ENCODE data around the gene LILRB3.
"Not testable (repeated sequence)": the region's sequence is repeated elsewhere in the genome, so short reads cannot be mapped to it uniquely, and the experiment has no call there.

Gene LILRB3

DNA sequence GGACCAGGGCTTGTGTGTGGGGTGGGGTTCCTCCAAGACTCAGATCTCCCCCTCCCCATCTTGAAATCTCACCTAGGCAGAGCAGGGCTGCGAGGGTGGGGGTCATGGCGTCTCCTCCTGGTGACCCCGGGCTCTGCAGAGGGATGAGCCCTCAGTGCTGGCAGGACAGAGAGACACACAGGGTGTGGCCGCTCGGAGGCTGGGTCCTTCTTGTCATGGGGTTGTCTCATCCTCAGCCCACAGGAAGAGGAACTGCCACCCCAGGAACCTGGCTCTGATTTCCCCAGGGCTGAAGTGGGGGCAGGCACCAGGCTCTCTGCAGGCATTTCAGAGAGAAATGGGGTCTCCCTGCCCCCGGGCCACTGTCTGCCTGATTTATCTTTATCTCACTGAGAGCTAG lies 19.8 kb upstream of the LILRB3 start, which contains the start of gene LILRA6:
LILRA6 (minus strand) TSS at position 145 of the 400 bp plus-strand sequence.
- DNase-seq = not testable (repeated sequence)

DNA sequence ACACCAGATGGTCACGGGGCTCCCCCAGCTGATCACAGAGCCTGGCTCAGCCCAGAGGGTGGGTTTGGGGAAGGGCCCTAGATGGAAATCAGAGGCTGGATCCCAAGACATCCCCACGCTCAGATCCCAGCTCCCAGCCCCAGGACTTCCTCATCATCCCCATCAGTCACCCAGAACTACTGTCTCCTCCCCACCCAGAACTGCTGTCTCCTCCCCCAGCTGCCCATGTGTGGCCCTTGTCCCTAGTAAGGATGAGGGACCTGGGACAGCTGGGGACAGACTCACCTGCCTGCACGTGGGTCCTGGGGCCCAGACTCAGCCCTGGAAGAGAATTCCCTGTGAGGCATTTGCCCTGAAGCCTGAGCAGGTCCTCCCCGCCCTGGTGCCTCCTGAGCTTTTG lies 19.4 kb upstream of the LILRB3 start:
- DNase-seq = not testable (repeated sequence)

DNA sequence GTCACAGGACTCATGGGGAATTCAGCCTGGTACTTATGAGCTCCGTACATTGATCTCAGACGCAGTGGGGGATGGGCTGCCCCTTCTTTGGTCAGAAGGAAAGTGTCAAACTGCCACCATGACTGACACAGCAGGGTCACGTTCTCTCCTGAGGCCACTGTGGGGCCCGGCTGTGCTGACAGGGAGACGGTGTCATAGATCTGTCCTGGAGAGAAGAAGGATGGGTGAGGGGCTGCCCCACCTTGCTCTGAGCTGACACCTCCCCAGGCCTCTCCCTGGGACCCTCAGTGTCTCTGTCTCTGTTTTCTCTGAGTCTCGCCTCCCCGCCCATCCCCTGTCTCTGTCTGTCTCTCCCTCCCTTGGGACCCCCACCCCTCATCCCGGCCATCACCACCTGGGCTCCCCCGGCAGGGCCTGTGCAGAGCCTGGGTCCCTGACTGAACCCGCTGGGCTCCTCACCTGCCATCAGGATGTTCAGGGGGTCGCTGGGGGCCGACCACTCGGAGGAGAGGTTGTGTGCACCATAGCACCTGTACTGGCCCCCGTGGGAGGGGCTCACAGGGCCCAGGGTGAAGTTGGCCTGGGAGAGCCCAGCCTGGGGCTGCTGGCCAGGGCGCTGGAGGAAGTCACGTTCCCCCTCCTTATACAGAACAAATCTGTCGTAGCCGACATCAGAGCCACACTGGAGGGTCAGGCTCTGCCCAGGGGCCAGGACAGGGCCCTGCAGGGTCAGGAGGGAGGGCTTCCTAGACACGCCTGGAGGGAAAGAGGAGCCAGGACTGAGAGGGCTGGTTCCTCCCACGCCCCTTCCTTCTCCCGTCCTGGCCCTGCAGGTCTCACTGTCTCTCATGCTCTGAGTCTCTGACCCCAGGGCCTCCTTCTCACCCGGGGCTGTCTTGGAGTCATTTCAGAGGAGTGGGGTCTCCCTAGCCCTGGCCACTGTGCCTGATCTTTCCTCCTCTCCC lies 17.8 kb upstream of the LILRB3 start:
- DNase-seq = not testable (repeated sequence)

DNA sequence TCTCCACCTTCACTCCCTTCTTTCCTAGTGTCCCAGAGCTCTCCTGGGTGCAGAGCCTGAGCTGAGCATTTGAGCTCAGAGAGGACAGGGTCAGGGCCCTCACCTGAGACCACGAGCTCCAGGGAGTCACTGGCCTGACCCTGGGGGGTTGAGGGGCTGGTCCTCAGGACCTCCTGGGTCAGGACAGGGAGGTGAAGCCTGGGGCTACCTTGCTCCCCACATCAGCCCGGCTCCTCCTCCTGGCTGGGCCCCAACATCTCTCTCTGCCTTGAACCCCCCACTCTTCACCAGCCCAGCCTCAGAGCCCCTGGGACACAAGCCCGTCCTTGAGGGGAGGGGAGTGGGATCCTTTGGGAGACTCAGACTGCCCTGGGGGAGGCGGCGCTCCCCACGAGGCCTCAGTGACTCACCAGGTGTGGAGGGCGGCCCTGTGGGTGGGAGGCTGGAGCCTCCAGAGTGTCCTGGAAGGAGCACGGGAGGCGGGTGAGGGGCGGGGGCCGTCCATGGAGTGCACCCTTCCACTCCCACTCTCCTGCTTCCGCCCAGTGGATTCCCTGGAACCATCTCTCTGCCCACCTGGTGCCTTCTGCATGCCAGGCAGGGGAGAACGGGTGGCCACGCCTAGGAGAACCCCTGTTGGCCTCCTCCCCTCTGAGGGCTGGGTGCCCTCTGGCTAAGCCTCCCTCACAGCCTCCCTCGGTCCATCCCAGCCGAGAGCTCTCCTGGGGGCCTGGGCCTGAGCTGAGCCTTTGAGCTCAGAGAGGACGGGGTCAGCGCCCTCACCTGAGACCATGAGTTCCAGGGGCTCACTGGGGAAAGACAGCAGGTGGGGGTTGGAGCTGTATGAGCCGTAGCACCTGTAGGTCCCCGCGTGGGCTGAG lies 16.9 kb upstream of the LILRB3 start:
- not testable (repeated sequence) for DNase-seq

DNA sequence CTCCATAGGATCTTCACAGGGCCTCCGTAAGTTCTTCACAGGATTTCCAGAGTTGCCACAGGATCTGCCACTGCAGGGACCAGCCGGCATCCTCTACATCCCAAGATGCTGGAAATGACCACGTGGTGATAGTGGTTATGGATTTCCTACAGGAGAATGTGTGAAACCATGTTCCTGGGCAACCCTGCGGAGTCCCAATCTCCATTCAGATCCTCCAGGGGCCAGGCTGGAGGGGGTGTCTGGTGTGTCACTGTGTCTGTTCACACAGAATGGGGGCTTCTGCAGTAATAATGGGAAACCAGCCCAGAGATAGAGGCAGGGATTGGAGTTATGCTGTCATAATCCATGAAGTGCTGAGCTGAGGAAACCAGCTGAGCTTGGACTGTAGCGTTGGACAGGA lies 11.1 kb upstream of the LILRB3 start:
- DNase-seq = no peak

DNA sequence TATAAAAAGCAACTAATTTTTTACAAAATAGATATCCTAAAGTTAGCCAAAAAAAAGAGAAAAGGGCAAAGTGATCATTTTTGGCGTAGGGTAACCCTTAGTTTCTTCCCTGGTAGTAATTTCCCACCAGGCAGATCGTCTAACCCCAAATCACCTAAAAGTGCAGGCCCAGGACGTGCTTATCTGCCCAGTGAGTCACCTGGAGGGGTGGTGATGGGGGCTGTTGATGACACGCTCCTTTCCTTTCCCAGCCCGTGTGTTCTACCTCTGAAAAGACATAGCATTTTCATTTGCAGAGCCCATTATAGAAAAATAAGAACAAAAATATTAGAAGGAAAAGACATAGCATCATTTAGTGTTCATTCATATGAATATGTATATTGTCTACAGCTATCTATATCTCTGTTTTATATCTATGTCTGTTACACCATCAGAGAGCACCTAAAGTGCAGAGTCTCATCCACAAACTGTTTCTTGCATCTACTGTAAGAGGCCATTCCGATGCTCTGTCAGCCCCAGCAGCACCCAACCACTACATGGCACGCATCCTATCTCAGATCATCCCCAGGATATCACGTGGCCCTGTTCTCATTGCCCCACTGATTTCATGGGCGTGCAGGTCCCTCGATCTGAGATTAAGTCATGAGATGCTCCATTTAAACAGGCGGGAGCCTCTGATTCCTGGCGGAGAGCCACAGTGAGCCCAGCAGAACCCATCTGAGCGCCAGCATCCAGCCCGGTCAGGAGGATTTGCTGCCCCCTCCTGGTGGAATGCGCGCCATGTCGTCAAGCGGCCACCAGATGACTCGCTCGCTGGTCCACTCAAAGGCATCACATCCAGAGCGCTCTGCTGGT lies 8.5 kb upstream of the LILRB3 start:
- DNase-seq = peak in 52 of 56 donors; percentile 28 to 92 (median 71)

DNA sequence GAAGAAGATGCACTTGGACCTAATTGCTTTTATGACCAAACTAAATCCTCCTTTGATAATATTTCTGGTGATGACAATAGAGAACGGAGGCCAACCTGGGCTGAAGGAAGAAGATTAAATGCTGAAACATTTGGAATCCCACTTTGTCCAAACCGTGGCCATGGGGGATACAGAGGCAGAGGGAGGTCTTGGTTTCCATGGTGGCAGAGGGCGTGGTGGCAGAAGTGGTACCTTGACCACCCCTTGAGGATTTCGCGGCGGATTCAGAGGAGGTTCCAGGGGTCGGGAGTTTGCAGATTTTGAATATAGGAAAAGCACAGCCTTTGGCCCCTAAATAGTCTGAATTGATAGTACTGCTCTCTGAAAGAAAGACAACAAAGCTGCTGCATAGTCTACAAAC lies 7.2 kb upstream of the LILRB3 start:
- DNase-seq = no peak

DNA sequence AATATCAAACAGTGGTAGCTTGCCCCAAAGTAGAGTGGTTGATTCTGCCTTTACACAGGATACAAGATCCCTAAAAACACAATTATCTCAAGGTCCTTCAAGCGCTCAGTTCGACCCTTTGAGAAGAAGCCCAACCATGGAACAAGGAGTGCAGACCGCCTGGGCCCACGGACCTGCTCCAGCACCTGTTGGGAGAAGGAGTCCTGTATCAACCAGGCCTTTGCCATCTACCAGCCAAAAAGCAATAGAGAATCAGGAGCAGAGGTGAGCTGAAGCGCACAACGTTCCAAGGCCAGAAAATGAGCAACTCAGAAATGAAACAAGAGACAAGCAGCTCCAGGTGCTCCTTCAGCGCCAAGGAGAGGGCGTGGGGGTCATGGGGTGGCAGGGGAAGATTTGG lies 6.3 kb upstream of the LILRB3 start:
- no peak for DNase-seq

DNA sequence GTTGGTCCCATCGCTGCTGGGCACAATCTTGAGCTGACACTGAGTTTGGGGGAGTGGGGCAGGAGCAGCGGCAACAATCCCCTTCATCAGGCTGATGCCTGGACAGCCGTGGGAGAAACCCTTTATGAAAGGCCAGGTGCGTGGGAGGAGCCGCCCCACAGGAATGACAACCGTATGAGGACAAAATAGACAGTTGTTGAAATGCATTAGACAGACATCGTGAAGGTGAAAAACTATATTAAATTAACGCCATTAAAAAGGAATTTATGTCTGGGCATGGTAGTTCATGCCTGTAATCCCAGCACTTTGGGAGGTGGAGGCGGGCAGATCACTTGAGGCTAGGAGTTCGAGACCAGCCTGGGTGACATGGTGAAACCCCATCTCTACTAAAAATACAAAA lies 1.8 kb upstream of the LILRB3 start:
- DNase-seq = not testable (repeated sequence)

DNA sequence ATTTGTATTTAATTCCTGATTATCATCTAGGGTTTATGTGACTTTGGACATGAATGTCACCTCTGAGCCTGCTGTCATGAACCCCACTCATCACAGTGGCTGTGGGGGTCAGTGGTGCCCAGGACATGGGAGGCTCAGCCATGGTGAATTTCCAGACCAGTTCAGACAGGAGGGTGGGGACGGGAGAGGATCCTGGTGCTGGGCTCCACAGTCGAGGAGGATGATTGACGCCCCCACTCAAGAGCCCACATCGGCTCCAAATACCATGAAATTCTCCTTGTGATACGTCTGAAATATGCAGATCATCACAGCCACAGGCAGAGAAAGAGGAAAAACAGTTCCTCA lies 1.1 kb upstream of the LILRB3 start:
- DNase-seq = not testable (repeated sequence)

DNA sequence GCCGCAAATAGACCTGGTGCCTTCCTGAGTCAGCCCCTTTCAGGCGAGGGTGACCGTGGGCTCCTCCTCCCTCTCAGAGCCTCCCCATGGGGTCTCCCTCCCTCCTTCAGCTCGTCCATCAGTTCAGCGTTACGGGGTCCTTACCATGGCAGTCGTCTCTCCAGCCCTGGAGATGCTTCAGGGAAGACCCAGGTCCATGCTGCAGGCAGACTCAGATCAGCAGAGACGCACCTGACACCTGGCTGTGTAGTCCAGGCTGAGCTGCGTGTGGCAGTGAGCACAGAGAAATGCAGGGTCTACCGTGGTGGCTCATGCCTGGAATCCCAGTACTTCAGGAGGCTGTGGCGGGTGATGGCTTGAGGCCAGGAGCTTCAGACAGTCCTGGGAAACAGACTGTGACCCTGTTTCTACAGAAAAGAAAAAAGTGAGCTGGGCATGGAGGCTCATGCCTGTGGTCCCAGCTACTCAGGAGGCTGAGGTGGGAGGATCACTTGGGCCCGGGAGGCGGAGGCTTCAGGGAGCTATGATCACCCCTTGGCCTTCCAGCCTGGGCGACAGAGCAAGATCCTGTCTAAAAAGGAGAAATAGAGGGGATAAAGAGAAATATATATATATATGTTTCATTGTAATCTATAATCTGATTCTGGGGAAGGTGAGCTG lies 600 bp upstream of the LILRB3 start:
- DNase-seq = not testable (repeated sequence)

DNA sequence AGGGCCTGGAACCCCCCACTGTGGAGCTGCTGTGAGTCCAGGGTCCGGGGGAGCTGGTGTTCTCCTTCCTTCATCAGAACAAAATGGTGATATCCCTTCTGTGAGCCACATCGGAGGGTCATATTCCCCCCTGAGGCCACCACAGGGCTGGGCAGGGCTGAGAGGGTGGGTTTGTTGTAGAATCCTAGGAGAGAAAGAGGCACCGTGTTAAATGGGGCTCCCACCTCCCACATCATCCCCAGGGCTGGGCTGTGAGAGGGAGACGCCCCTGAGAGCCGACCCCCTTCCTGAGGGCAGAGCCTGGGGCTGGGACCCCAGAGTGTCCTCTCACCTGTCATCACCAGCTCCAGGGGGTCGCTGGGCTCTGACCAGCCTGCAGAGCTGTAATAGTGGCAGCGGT lies 860 bp downstream of the LILRB3 start:
- DNase-seq = not testable (repeated sequence)

DNA sequence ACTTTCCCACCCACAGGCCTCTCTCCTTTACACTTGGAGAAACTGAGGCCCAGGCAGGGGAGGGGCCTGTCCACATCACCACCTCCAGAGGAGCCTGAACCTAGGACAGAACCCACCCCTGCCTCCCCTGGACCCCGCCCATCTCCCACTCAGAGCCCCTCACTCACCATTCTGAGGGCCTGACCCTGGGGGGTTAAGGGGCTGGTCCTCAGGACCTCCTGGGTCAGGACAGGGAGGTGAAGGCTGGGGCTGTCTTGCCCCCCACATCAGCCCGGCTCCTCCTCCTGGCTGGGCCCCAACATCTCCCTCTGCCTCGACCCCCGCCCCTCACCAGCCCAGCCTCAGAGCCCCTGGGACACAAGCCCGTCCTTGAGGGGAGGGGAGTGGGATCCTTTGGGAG lies 3.1 kb downstream of the LILRB3 start:
- not testable (repeated sequence) for DNase-seq

DNA sequence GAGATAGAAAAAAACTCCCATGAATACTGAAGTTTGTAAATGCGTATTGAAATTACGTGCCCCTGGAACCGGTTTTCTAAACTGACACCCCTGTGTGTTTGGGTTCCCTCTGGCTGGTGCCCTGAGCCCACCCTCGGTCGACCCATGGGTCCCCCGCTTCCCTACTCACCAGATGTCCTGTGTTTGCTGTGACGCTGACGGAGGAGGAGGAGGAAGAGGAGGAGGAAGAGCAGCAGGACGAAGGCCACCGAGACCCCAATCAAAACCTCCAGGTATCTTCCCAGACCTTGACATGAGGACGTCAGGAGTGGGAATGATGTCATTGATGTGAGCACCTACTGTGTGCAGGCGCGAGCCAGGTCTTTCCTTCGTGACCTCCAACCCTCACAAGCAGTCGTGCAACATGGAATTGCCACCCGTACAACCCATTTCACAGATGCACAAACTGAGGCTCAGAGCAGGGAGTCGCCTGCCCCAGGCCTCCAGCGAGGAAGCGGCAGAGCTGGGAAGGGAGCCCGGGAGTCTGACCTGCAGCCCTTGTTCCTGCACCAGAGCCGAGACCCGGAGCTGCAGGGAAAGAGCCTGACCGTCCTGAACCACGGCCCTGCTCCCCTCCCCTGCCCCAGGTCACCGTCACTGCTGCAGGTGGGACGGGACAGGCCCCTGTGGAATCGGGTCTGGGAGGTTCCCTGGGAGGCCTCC lies 3.7 kb downstream of the LILRB3 start:
- DNase-seq = no peak

DNA sequence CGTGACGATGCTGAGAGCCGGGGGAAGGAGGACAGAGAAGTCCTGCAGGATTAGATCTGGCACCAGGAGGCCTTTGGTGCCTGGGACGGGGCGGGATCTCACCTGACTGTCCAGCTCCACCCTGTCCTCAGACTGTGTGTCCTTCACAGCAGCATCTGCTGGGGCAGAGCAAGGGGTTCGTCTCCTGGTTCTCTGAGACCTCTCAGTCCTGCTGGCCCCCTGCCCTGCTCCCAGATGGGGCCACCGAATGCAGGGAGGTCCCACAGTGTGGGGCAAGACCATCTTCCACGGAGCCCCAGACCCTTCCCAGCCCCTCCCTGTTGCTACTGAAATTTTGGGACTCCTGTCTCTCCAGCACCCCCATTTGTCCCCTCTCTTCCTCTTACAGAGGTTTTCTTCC lies 4.5 kb downstream of the LILRB3 start:
- DNase-seq = no peak

DNA sequence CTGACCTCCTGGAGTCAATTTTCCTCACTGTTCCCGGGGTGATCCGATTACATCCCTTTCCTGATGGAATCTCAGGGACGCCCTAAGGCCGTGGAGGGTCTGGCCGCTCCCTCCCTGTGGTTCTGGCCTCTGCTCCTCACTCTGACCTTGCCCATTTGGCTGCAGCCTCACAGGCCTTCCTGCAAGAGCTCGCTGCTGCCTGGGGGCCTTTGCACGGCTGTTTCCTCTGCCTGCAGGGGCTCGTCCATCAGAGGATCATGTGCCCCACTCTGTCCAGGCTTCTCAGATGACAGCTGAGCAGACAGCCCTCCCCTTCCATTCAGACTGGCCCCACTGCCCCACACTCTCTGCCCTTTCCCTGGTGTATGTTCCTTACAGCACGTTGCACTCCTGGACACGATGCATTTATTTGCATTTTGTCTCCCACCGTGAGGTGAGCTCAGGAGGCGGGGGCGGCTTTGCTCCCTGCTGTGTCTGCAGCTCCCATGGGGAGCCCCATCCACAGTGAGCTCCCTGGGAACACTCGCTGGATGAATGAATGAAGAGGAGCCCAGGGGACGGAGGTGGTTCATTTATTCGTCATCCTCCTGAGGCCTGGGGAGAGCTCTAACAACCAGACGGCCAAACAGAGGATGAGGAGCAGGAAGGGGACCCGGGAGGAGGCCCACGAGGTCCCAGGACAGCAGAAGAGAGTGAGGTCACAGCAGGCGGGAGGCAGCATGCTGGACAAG lies 5.1 kb downstream of the LILRB3 start:
- DNase-seq = not testable (repeated sequence)

DNA sequence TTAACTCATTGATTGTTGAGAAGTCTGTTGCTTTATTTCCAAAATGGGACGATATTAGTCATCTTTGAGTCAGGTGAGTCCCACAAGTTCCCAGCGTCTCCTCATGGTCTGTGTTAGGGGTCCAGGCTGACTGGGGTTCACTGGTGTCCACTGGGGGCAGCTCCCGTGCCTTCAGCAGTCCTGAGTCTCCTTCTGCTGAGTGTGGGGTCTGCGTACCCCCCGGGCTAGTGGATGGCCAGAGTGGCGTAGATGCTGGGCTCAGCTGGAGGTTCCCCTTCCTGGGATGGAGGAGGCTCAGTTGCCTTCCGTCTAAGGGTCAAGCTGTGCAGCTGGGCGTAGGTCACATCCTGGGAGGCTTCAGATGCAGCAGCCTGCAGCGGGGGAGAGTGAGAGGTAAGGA lies 5.9 kb downstream of the LILRB3 start:
- no peak for DNase-seq

DNA sequence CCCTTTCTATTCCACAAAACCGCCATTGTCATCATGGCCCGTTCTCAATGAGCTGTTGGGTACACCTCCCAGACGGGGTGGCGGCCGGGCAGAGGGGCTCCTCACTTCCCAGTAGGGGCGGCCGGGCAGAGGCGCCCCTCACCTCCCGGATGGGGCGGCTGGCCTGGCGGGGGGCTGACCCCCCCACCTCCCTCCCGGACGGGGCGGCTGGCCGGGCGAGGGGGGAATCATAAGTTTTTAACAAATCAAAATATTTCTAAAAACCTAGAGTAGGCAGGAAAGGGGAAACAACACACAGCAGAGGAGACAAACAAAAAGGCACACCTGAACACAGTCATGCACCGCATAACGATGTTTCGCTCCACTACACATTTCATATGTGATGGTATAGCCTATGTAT lies 8.1 kb downstream of the LILRB3 start:
- not testable (repeated sequence) for DNase-seq

DNA sequence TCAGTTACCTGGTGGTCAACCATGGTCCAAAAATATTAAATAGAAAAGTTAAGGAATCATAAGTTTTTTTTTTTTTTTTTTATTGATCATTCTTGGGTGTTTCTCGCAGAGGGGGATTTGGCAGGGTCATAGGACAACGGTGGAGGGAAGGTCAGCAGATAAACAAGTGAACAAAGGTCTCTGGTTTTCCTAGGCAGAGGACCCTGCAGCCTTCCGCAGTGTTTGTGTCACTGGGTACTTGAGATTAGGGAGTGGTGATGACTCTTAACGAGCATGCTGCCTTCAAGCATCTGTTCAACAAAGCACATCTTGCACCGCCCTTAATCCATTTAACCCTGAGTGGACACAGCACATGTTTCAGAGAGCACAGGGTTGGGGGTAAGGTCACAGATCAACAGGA lies 8.6 kb downstream of the LILRB3 start:
- not testable (repeated sequence) for DNase-seq

Data from nucleus accumbens (tissue), 56 donors.